ENCODE results near the gene LHPP. TPM values are rescaled to one million over a fixed set of nuclear protein-coding genes. Genes with fewer than 3 reads are reported as not detected.

Gene LHPP
- total and polyA plus RNA-seq, 10 of the 15 experiments (the other 5 are each of a cell fraction or from before 2014, with no cell fraction given) = 0.79 to 9.8 (median 6.7) TPM

DNA sequence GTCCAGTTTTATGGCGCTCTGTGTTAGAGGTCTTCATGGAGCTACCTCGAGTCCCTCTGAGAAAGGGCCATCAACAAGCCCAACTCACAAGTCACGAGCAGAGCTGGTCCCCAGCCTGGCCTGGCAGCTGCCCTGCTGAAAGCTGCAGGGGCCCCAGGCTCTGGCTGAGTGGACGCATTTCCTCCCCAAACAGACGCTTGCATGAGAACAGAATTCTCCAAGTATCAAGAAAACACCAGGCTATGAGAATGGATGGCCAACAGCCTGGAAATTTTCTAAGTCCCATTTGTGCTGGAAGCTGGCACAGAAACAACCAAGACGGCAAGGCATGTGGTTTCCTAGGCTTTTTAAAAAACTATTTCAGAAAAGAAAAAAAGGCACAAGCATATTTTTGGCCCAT lies 167.8 kb downstream of the LHPP start:
- in situ Hi-C loops (cut with MboI) = no loop called here
- BruUV-seq (replicated peaks) = no TSS peak
- H3K79me2 ChIP-seq (ENCODE audit: control insufficient read depth, insufficient read depth, low read length) = no peaks in the 10 kb centered on the region; the same call in 1 of the 2 replicates
- H3K27ac ChIP-seq (ENCODE audit: control insufficient read depth, insufficient read depth) = no peak overlapping the region
- H3K9ac ChIP-seq (ENCODE audit: control insufficient read depth, insufficient read depth, low read length) = no peak overlapping the region
- no peak for DNase-seq (ENCODE audit: low read depth, low spot score)
- 82% methylated on average over 6 of the region's 6 CpGs for WGBS (ENCODE audit: insufficient coverage, insufficient replicate concordance, low lambda C conversion rate, missing lambda C conversion rate)
- peaks cover 0 to 7% of the 10 kb centered on the region in 2 experiments; a peak in 2 of 4 replicates for H3K36me3 ChIP-seq (ENCODE audit: control insufficient read depth in 2 of 2, insufficient read depth in 2 of 2, low read length in 1 of 2)
- H3K9me3 ChIP-seq (replicated peaks; ENCODE audit: control insufficient read depth, insufficient read depth, low read length) = peaks cover 2% of the 10 kb centered on the region; the same call in 1 of the 3 replicates
- RAD21 ChIA-PET (ENCODE audit: unreplicated experiment) = no interaction called here
- no peak overlapping the region for H3K4me2 ChIP-seq (ENCODE audit: control insufficient read depth, insufficient read depth)
- CTCF ChIA-PET = interaction anchor here (5.9 kb wide), 1 partner anchor 112 kb away, joined by 44 read pairs; no protein-coding TSS in a partner anchor
- no peaks in the 10 kb centered on the region for H3K27me3 ChIP-seq (replicated peaks in 1 of 2; ENCODE audit: control insufficient read depth in 2 of 2, insufficient read depth in 2 of 2, low read length in 1 of 2)
- no peak for ATAC-seq
- POLR2A ChIA-PET = no interaction called here
- FAIRE-seq = no peak
- SMC1A ChIA-PET (ENCODE audit: uncharacterized antibody, unreplicated experiment) = interaction anchor here (2.5 to 4.0 kb wide), 2 partner anchors 59 to 67 kb away, joined by 12 to 16 read pairs; no protein-coding TSS in a partner anchor
- H2AFZ ChIP-seq (ENCODE audit: control insufficient read depth, low read depth, low read length) = no peak overlapping the region
- intact Hi-C loops (cut with micrococcal nuclease; ENCODE audit: unreplicated experiment) = loop anchor here (5.0 kb wide), 2 partner anchors 88 to 113 kb away; partner anchors contain the start of gene FAM53B
- TF ChIP-seq PKNOX1 (IDR thresholded peaks at IDR 0.05) (no peak), BMI1 (IDR thresholded peaks at IDR 0.05; ENCODE audit: borderline replicate concordance) (no peak), MTA3 (IDR thresholded peaks at IDR 0.05; ENCODE audit: borderline replicate concordance, low read length) (no peak), TARDBP (IDR thresholded peaks at IDR 0.05; ENCODE audit: borderline replicate concordance) (no peak), SPI1 (IDR thresholded peaks at IDR 0.05; ENCODE audit: borderline replicate concordance, insufficient read depth, low read depth, low read length) (no peak), EGR1 (IDR thresholded peaks at IDR 0.05; ENCODE audit: borderline replicate concordance in 1 of 2, low read depth in 2 of 2, low read length in 2 of 2) (no peak)
- TF ChIP-seq, protein P1, sequence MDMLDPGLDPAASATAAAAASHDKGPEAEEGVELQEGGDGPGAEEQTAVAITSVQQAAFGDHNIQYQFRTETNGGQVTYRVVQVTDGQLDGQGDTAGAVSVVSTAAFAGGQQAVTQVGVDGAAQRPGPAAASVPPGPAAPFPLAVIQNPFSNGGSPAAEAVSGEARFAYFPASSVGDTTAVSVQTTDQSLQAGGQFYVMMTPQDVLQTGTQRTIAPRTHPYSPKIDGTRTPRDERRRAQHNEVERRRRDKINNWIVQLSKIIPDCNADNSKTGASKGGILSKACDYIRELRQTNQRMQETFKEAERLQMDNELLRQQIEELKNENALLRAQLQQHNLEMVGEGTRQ (IDR thresholded peaks at IDR 0.05; ENCODE audit: borderline replicate concordance, low read depth, low read length) = no peak
- no peaks in the 10 kb centered on the region; the same call in 1 of the 2 replicates for H4K20me1 ChIP-seq (ENCODE audit: control insufficient read depth, insufficient read depth)
- H3K4me1 ChIP-seq (ENCODE audit: control insufficient read depth, insufficient read depth, low read length) = peaks cover 25% of the 10 kb centered on the region
- no peak overlapping the region for H3K4me3 ChIP-seq
